HG03039 (cell line): ENCODE results near the gene MICAL2.

ENCODE experiments used
- ATAC-seq: cut with Tn5 transposase; IDR thresholded peaks from one replicate; pipeline ENCODE4 v1.9.1; 2021; ENCODE audit warnings: mild to moderate bottlenecking, moderate library complexity; ENCODE audit not compliant: unreplicated experiment

Gene MICAL2

GRCh38 chr11:12240677-12241076 is 130.3 kb downstream of the MICAL2 start:
- ATAC-seq: no peak

- ATAC-seq: no peak
These were observed 131.0 kb downstream of the MICAL2 start for GRCh38 chr11:12241401-12241800.

DNA sequence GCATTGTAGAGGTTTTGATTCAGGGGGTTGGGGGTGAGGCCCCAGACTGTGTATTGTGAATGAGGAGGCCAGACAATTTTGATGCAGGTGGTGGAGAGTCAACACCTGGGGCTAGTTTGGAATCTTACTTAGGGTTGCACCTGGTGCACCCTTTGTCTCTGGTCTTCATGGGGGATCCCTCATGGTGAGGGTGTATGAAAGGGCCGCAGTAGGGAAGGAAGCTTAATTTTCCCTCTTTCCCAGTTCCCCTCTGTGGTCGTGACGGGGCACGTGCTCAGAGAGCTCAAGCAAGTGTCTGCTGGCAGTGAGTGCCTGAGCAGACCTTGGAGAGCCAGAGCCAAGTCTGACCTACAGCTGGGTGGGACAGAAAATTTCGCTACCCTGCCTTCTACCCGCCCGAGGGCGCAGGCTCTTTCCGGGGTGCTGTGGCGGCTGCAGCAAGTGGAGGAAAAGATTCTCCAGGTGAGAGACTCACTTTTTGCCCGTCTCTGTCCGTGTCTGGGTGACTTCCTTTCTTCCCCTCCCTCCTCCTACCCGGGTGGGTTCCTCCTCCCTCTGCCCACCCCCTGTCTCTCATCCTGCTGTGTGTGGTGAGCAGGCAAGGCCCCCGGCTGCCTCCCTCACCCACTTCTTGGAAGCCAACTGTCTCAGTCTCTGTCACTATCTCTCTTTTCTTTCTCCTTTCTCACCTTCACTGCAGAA is 131.7 kb downstream of the MICAL2 start:
- no peak for ATAC-seq

GRCh38 chr11:12242966-12243365 is 132.6 kb downstream of the MICAL2 start:
- no peak for ATAC-seq

DNA sequence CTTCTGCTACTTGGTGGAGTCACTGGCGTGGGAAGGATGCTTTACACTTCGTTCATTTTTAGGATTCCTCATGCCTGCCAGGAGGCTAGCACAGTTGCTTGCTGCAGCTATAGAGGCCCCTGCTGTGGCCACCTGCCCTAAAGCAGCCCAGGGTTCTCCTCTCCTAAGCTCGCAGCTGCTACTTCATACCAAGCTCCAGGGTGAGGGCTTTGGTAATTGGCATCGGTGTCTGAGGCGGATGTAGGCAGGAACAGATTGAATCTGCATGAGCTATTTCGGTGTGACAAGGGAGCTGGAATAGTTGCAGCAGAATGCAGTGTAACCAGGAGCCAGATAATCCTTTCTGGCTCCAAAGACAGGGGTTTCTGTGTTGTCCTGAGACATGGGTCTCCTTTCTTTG is 133.1 kb downstream of the MICAL2 start:
- no peak for ATAC-seq

DNA sequence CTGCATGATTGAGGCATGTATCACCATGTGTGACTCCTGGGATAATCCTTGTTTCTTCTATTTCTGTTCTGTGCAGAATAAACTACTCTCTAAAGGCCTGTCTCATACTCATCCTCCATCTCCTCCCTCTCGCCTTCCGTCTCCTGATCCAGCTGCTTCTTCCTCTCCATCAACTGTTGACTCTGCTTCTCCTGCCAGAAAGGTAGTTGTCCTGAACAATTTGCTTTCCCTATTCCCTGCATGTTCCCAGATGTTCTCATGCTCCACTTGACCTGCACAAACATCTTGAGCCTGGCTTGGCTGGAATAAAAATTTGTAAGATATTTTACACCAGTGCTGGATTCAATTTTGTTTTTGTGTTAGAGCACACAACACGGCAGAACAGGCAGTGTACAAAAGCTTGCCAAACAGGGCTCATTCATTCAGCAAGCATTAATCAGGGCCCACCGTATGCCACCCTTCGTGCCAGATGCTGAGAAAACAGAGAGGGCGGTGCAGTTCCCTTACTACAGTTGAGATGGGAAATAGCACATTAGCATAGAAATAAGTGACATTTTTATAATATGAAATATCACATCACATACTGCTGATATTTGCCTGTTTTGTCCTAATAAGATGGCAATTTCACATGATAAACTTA is 133.6 kb downstream of the MICAL2 start:
- ATAC-seq: no peak

DNA sequence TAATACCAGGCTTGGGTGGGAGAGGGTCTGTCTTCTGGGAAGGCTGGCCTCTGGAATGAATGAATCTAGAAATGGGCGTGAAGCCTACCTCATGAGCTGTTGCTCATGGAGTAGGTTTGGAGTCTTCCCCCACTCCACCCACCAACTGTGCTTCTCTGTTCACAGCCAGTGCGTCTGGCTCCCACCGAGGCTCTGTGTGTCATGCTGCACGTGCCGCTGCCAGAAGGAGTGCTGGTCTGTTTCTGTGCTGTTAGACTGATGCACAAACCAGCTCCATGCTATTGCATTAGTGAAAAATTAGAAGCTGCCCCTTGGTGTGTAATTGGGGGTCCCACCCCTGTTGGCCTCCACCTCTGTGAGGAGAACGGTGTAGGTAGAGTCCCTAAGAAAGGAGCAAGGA is 134.7 kb downstream of the MICAL2 start:
- ATAC-seq: no peak

- no peak for ATAC-seq
These were observed 135.2 kb downstream of the MICAL2 start for GRCh38 chr11:12245549-12246016.

DNA sequence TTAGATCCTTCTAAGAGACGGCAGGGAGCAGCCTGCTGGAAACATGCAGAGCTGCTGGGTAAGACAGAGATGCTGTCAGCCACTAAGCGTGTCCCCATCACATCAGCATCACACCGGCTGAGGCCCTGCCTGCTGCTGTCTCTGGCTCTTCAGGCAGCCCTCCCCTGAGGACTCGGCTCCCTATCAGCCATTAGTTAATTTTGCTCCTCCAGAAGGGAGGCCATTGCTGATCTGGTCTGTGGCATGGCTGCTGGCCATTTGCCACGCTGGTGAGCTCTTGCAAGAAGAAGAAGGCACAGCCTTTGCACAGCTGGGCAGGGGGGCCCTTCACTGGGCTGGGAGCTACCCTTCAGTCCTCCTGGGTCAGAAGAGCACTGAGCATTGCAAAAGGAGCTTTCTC is 135.8 kb downstream of the MICAL2 start:
- no peak for ATAC-seq

DNA sequence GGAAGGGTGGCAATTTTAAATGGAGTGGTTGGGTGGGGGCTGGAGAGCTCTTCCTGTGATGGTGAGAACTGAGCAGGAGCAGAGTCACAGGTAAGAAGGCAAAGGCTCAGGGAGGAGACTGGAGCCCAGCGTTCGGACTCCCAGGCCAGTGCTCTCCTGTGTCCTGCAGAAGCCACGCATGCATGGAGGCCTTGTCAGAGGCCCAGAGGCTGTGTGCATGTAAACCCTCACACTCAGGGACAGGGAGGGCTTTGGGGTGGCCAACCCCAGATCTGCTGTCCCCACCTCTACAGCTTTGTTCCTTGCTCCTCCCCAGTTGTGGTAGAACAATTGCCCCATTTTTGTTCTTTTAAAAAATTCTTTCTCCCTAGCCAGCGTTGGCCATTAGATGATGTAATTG is 136.6 kb downstream of the MICAL2 start:
- no peak for ATAC-seq

- no peak for ATAC-seq
These were observed 137.3 kb downstream of the MICAL2 start for GRCh38 chr11:12247543-12248254.

- no peak for ATAC-seq
These were observed 137.9 kb downstream of the MICAL2 start for GRCh38 chr11:12248330-12248729.

- ATAC-seq: no peak
These were observed 139.3 kb downstream of the MICAL2 start for GRCh38 chr11:12249590-12250260.

DNA sequence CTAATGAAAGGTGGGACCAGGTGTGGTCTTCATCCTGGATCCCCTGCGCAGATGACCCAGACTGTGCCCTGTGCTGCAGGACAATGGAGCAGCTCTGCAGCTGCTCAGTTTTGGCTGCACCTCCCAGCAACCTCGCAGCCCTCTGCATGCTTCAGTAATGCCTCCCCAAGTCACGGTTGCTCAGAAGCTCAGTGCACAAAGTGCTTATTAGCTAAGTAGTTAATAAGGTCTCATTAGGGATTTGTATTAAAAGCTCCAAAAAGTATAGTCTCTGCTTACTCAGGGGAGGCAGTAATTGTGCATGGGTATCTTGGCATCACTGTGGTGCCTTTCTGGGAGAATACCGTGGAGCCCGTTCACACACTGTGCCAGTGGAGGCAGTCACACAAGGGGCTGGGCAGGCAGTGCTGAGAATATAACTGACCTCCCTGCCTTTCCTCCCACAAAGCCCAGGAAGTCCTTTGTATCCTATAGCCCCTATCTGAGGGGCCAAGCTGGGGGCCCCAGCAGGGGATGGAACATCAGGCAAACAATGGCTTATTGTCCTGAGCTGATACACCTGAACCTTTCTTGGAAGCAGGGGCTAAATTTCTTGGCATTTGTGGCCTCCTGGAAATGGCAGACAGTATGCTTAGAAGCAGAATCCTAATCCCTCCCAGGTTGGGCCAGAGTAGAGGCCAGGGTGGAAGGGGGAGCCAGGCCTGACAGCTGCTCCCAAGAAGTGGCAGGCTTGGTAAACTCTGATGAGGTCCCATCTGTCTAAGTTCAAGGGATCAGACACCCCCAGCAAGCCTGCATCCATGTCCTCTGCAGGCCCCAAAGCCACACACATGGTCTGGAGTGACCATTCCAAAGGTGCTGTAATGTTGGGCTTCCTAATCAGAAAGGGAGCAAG is 141.5 kb downstream of the MICAL2 start:
- ATAC-seq: no peak

DNA sequence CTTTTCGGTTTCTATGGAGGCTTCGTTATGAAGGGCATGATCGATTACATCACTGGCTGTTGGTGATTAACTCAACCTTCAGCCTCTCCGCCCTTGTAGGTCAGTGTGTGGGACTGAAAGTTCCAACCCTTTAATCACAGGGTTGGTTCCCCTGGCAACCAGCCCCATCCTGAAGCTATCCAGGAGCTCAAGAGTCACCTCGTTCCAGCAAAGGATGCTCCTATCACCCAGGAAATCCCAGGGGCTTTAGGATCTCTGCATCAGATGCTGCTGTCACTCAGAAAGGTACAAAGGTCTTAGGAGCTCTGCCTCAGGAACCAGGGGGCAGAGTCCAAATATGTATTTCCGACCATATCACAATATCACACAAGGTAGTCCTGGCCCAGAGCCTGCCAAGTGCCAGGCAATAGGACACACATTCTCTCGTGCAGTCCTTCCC is 143.5 kb downstream of the MICAL2 start:
- no peak for ATAC-seq

DNA sequence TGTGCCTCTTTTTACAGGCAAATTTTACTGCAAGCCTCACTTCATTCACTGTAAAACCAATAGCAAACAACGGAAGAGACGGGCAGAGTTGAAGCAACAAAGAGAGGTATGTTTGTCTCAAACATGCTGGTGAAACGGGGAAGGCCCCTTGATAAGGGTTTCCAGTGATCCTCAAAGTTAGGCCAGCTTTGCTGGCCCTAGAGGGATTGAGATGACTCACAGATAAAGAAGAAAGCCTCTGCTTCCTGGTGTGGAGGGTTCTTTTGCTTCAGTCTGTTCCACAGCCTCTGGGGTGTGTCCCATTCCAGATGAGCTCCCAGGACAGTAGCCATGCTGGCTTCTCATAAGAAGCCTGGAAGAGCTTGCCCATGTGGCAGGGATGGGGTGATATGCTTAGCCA is 148.1 kb downstream of the MICAL2 start:
- no peak for ATAC-seq

DNA sequence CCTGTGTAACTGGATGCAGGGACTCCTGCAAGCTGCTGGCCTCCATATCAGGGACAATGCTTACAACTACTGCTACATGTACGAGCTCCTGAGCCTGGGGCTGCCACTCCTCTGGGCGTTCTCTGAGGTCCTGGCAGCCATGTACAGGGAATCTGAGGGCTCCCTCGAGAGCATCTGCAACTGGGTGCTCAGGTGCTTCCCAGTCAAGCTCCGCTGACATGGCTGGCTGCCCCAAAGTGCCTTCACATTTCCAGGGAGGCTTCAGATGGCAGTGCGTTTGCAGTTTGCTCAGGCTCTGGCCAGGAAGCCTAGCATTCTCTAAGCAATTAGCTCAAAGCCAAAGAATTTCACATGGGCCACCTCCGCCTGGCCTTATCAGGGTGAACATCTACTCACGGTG is 149.6 kb downstream of the MICAL2 start:
- no peak for ATAC-seq

DNA sequence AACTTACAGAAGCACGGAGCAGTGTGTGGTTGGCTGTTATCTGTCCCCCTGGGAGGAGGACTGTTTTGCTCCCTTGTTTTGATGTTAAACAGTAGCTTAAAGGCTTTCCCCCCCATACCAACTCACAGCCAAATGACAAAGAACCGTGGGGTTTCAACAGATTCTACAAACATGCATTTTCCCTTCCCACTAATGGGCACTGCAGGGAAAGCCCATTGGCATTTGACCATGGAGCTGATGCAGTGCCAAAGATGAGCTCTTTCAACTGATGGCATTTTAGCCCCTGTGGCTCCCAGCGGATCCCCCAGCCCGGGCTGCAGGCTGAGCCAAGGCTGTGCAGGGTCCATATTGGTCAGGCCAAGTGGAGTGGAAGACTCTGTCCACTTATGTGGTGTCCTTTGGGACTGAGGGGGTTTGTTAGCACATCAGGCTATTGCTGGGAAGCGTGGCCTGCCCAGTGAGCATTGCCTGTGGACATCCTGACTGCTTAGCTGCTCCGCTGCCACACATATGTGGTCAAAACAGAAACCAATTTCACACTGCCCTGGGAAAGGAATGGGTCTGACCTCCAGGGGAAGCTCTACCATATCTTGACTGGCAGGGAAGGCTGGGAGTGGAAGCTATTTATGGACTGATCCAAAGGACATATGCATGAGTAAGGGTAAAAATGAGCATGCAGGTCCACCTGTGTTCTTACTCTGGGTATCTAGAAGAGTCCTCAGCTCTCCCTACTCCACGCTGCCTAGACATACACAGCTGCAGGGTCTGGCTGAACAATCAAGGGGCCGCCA is 150.5 kb downstream of the MICAL2 start:
- no peak for ATAC-seq

- ATAC-seq: no peak
These were observed 151.2 kb downstream of the MICAL2 start for GRCh38 chr11:12261551-12261950.
